Natural killer cell treated with Interleukin-12 subunit alpha and Interleukin-12 subunit beta and Interleukin-15 and Interleukin-18, amount 100 ng/mL, for 72 hours (primary cell): Measurements from ENCODE around the gene PRKAR1B. TPM values are rescaled to one million over a fixed set of nuclear protein-coding genes. Genes with fewer than 3 reads are reported as not detected.
A peak's percentile ranks its signal among the peaks of the same experiment; 100 is the strongest.

Source experiments
- ATAC-seq, 2 donors: fragments of 150-1000 bp; cut with Tn5 transposase in 1 of 2; sonication (Bioruptor Pico), chemical (Tn5 transposase) in 1 of 2; 2 replicates each; pipeline ENCODE4 v1.10.0; 2021
- DNase-seq: peaks from one replicate; pipeline ENCODE4 v3.0.0; 2022; ENCODE audit warnings: low spot score
- H3K27ac Mint-ChIP-seq, 2 donors: 1 replicate in 1 of 2; 2 replicates in 1 of 2; pipeline ENCODE4 v1.8.0; 2022; ENCODE audit warnings: mixed read lengths in 2 of 2, mild to moderate bottlenecking in 1 of 2, moderate library complexity in 1 of 2
- H3K27me3 Mint-ChIP-seq, 2 donors: 1 replicate in 1 of 2; 2 replicates in 1 of 2; pipeline ENCODE4 v1.8.0; 2022; ENCODE audit warnings: mixed read lengths in 2 of 2
- H3K36me3 Mint-ChIP-seq: one replicate; pipeline ENCODE4 v1.8.0; 2022; ENCODE audit warnings: mixed read lengths
- H3K4me1 Mint-ChIP-seq, 2 donors: 1 replicate in 1 of 2; 2 replicates in 1 of 2; pipeline ENCODE4 v1.8.0; 2022; ENCODE audit warnings: low read depth in 2 of 2, mixed read lengths in 2 of 2, mild to moderate bottlenecking in 1 of 2
- H3K4me3 Mint-ChIP-seq: one replicate; pipeline ENCODE4 v1.8.0; 2022; ENCODE audit warnings: mixed read lengths
- H3K9me3 Mint-ChIP-seq: 2 replicates; pipeline ENCODE4 v1.8.0; 2022; ENCODE audit warnings: mixed read lengths
- total RNA-seq, 2 donors: library from RNA; stranded (reverse); gene quantifications; one replicate each; pipeline ENCODE4 v1.2.3, GENCODE V29; 2022

PRKAR1B gene
- 10 to 100 TPM in 1 of 2 donors, 1 to 10 TPM in 1; 9.8 to 31.9 TPM for total RNA-seq

DNA sequence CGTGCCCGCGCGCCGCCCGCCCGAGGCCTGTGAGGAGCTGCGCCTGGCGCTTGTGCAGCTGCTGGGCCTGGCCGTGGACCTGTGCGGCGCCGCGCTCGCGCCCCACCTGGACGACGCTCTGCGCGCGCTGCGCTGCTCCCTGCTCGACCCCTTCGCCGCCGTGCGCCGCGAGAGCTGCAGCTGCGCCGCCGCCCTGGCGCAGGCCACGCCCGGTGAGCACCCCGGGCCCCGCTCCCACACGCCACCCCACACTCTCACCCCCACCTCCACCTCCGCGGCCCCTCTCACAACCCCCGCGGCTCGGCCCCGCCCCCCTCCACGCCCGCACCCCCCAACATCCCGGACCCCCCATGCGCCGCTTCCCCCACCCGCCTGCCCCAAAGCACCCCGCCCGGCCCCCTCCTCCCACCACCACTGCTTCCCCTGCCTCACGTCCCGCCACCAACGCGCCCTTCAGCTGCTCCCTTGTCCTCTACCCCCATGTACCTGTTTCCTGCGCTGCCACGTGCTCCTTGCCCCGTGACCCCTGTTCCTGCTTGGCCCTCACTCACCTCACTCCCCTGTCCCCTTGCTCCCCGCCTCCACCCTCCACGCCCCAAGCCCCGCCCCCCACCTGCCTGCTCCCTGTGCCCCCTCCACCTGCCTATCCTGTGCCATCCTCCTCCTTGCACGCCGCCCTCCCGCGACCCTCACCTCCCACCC lies at the start of gene PRKAR1B:
Gene PRKAR1B (minus strand): TSS at position 178 of the 702 bp plus-strand sequence. CDS start 15,776 bp downstream, outside the sequence.
- peak; percentile 45 to 65 for ATAC-seq
- Mint-ChIP-seq H3K4me3 (peak within 1 kb of the TSS; percentile 90), H3K9me3 (no peaks in the 10 kb centered on the region), H3K27me3 (no peaks in the 10 kb centered on the region), H3K36me3 (peaks cover 22% of the 10 kb centered on the region), H3K27ac (peak within 1 kb of the TSS; percentile 42 to 57), H3K4me1 (peaks cover 20 to 28% of the 10 kb centered on the region in 2 donors)
- no peak for DNase-seq

- Mint-ChIP-seq H3K4me3 (no peak overlapping the region), H3K4me1 (no peaks in the 10 kb centered on the region), H3K27ac (no peak overlapping the region), H3K27me3 (no peaks in the 10 kb centered on the region), H3K9me3 (no peaks in the 10 kb centered on the region), H3K36me3 (peaks cover 9% of the 10 kb centered on the region)
- ATAC-seq (no peak), DNase-seq (peak; percentile 56)
Measured at GRCh38 chr7:776381-776780, 49.3 kb upstream of the PRKAR1B start.

DNA sequence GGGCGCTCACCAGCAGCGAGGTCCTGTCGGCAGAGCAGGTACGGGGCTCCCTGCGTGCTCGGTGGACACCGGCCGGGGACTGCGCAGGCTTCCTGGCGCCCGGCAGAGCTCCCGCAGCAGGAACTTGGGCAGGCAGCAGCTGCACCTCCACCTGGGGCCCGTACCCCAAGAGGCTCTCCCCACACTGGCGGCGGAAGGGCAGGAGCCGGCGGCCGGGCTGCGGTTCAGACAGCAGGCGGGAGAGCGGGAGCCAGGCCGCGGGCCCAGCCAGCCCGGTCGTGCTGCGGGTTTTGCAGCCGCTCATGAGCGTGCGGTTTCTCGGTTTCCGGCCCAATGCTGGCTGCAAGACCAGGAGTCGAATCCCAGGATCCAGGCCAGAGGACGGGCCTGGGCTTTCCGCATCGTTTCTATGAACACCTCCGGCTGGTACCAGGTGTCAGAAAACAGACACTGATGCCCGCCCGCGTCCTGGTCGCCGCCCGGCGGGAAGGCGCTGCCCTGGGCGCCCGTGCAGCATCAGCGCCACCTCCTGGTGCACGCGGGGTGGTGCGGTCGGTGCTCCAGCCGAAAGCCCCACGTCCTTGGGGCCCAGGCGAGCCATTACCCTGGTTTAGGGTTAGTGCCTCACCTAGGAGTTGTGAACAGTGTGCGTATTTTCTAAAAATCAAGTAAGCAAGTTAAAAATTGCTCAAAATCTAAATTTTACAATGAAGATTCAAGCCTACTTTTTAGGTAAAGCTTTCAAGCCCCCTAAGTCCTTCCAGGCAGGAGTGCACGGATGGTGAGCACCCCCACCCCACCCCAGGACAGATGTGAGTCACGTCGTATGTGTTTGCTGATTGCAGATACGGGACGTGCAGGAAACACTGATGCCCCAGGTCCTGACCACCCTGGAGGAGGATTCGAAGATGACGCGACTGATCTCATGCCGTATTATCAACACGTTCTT lies 47.4 kb upstream of the PRKAR1B start:
- no peak overlapping the region for H3K4me3 Mint-ChIP-seq
- peaks cover 9% of the 10 kb centered on the region for H3K36me3 Mint-ChIP-seq
- no peaks in the 10 kb centered on the region for H3K4me1 Mint-ChIP-seq
- no peak overlapping the region for H3K27ac Mint-ChIP-seq
- ATAC-seq (peak; percentile 59 to 70), DNase-seq (peak; percentile 65)
- H3K27me3 Mint-ChIP-seq, result no peaks in the 10 kb centered on the region
- H3K9me3 Mint-ChIP-seq, result no peaks in the 10 kb centered on the region

DNA sequence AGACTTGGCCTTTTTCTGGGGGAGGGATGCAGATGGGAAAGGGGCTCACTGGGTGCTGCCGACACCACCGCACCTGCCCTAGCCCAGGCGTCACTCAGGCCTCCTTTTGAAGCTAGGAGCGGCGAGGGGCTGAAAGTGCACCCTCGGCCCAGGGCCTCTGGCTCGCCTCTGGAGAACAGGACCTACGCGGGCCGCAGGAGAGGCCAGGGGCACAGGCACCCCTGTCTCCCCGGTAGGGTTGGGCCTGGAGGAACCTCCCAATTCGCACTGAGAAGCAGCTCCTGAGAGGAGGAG lies 46.5 kb upstream of the PRKAR1B start:
- ATAC-seq (no peak), DNase-seq (no peak)
- no peaks in the 10 kb centered on the region for H3K4me1 Mint-ChIP-seq
- H3K27me3 Mint-ChIP-seq, result no peaks in the 10 kb centered on the region
- peaks cover 9% of the 10 kb centered on the region for H3K36me3 Mint-ChIP-seq
- no peak overlapping the region for H3K27ac Mint-ChIP-seq
- H3K4me3 Mint-ChIP-seq, result no peak overlapping the region
- H3K9me3 Mint-ChIP-seq, result no peaks in the 10 kb centered on the region

DNA sequence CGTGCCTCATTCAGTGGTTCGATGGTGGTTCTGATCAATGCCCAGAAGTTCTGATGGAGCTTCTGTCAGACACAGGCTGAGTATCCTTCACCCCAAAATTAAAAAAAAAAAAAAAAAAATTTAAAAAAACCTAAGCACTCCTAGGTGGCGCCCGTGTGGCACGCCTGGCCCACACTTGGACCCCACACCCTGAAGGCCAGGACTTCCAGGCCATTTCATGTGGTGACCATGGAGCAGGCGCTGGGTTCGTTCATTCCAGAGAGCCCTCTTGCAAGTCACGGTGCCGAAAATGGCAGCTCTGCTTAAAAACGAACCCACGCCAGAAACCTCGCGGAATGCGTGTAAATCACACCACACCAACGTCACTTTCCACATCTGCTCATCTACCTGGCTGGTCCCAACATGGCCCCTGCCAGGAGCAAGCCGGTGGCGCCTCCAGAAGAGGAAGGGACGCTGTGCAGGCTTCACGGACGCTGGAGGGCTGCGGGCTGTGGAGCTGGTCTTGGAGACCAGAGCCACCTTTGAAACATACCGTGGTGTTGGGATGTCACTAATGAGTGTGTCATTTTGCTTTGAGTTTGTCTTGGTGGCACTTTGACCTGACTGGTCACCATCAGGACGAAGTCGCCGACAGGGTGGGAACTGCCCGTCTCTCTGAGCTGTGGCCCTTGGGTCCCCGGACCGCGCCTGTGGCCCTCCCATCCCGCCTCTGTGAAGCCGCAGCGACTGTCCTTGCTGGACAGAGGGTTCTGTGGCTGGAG lies 46.0 kb upstream of the PRKAR1B start:
- no peak overlapping the region for H3K27ac Mint-ChIP-seq
- no peaks in the 10 kb centered on the region for H3K4me1 Mint-ChIP-seq
- no peaks in the 10 kb centered on the region for H3K9me3 Mint-ChIP-seq
- no peak for DNase-seq
- H3K36me3 Mint-ChIP-seq, result peaks cover 9% of the 10 kb centered on the region
- H3K4me3 Mint-ChIP-seq, result no peak overlapping the region
- no peaks in the 10 kb centered on the region for H3K27me3 Mint-ChIP-seq
- no peak for ATAC-seq

DNA sequence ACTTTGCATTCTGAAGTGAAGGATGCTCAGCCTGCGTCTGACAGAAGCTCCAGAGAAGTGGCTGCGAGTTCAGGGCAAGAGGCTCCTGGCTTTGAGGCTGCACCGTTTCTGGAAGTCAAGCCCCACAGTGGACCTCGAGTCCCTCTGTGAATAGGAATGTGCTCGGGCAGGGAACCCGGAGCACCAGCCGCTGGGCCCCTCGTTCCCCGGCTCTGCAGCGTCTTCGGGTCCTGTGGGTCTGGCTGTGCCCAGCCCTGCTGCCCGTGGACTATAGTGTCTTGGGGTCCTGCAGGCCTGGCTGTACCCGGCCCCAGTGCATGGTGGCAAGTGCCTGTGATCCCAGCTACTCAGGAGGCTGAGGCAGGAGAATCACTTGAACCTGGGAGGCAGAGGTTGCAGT lies 45.3 kb upstream of the PRKAR1B start:
- no peak for DNase-seq
- peaks cover 10% of the 10 kb centered on the region for H3K36me3 Mint-ChIP-seq
- H3K4me3 Mint-ChIP-seq, result no peak overlapping the region
- no peak overlapping the region for H3K27ac Mint-ChIP-seq
- no peak for ATAC-seq
- H3K9me3 Mint-ChIP-seq, result no peaks in the 10 kb centered on the region
- H3K27me3 Mint-ChIP-seq, result no peaks in the 10 kb centered on the region
- H3K4me1 Mint-ChIP-seq, result peaks cover 0 to 2% of the 10 kb centered on the region in 2 donors

DNA sequence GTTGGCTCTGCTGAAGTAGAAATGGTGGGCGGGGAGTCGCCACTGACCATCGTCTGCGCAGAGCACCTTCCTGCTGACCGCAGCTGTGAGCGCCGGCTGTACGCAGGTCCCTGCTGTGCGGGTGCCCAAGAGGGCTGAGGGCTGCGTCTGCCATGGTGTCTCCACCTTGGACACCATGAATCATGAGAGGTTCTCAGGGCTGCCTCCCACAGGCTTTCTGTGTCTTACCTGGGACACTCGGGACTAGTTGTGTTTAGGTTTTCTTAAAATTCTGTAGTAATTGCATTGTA lies 44.9 kb upstream of the PRKAR1B start:
- Mint-ChIP-seq H3K4me3 (no peak overlapping the region), H3K9me3 (no peaks in the 10 kb centered on the region), H3K27ac (no peak overlapping the region), H3K36me3 (peaks cover 10% of the 10 kb centered on the region), H3K4me1 (peaks cover 0 to 3% of the 10 kb centered on the region in 2 donors), H3K27me3 (no peaks in the 10 kb centered on the region)
- no peak for DNase-seq
- ATAC-seq, result no peak

DNA sequence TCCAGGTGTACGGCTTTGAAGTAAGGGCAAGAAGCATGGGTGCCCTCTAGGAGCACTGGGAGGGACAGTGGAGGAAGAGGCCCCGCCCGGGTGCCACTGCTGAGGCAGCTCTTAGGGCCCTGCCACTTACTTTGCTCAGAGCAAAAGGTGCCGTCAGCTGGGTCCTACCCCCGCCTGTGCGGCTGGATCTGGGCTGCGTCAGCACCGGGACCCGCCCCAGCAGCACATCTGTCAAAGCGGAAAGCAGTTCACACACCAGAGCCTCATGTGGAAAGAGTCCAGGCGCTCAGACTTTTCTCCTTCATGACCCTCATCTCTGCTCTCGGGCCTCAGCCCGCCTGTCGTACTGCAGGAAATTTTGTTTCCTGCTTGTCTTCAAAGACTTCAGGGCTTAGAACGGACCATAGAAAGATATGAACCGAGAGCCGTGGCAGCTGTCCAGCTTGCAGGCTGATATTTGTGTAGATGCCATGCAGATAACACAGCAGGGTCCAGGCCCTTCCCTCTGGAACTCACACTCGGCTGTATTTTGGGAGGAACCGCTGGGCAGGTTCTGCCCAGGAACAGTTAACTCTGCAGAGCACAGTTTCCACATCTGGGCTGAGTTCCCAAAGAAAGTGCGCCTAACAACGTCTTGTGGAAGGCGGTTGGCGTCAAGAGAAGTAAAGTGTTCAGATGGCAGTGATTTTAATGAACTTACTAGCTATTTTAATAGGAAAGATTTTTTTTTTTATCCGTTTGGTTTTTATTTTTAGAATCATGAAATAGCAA lies 44.3 kb upstream of the PRKAR1B start:
- Mint-ChIP-seq H3K4me1 (peaks cover 0 to 3% of the 10 kb centered on the region in 2 donors), H3K9me3 (no peaks in the 10 kb centered on the region), H3K27me3 (no peaks in the 10 kb centered on the region), H3K4me3 (no peak overlapping the region), H3K27ac (no peak overlapping the region), H3K36me3 (peaks cover 10% of the 10 kb centered on the region)
- DNase-seq (no peak), ATAC-seq (no peak)

GRCh38 chr7:770741-771166 lies 43.7 kb upstream of the PRKAR1B start:
- ATAC-seq (no peak), DNase-seq (no peak)
- no peak overlapping the region for H3K4me3 Mint-ChIP-seq
- no peaks in the 10 kb centered on the region for H3K9me3 Mint-ChIP-seq
- H3K27me3 Mint-ChIP-seq, result no peaks in the 10 kb centered on the region
- H3K4me1 Mint-ChIP-seq, result peaks cover 0 to 3% of the 10 kb centered on the region in 2 donors
- peaks cover 9% of the 10 kb centered on the region for H3K36me3 Mint-ChIP-seq
- H3K27ac Mint-ChIP-seq, result no peak overlapping the region

- Mint-ChIP-seq H3K36me3 (peaks cover 5% of the 10 kb centered on the region), H3K9me3 (no peaks in the 10 kb centered on the region), H3K27me3 (no peaks in the 10 kb centered on the region), H3K4me1 (peaks cover 0 to 3% of the 10 kb centered on the region in 2 donors), H3K4me3 (no peak overlapping the region), H3K27ac (no peak overlapping the region)
- ATAC-seq (no peak), DNase-seq (no peak)
Measured at GRCh38 chr7:770336-770735, 43.3 kb upstream of the PRKAR1B start.

GRCh38 chr7:768881-769504 lies 41.9 kb upstream of the PRKAR1B start:
- Mint-ChIP-seq H3K4me1 (peaks cover 0 to 3% of the 10 kb centered on the region in 2 donors), H3K27ac (no peak overlapping the region), H3K27me3 (no peaks in the 10 kb centered on the region), H3K4me3 (no peak overlapping the region), H3K36me3 (peaks cover 5% of the 10 kb centered on the region), H3K9me3 (no peaks in the 10 kb centered on the region)
- no peak for DNase-seq
- peak in 1 of 2 donors; percentile 18 for ATAC-seq

DNA sequence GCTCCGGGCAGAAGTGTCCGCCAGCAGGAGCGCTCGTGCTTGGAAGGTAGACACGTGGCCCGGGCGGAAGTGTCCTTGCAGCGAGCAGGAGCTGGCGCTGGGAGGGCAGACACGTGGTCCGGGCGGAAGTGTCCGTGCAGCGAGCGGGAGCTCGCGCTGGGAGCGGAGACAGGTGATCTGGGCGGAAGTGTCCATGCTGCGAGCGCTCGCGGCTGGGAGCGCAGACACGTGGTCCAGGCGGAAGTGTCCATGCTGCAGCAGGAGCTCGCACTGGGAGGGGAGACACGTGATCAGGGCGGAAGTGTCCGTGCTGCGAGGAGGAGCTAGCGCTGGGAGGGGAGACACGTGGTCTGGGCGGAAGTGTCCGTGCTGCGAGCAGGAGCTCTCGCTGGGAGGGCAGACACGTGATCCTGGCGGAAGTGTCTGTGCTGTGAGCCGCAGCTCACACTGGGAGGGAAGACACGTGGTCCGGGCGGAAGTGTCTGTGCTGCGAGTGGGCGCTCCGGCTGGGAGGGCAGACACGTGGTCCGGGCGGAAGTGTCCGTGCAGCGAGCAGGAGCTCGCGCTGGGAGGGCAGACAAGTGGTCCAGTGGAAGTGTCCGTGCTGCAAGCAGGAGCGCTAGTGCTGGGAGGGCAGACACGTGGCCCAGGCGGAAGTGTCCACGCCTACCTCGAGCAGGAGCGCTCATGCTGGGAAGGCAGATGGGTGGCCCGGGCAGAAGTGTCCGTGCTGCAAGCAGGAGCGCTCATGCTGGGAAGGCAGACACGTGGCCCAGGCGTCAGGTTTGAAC lies 41.1 kb upstream of the PRKAR1B start:
- Mint-ChIP-seq H3K36me3 (peaks cover 5% of the 10 kb centered on the region), H3K27ac (no peak overlapping the region), H3K4me1 (peaks cover 0 to 3% of the 10 kb centered on the region in 2 donors), H3K27me3 (no peaks in the 10 kb centered on the region), H3K4me3 (no peak overlapping the region), H3K9me3 (no peaks in the 10 kb centered on the region)
- no peak for DNase-seq
- ATAC-seq, result peak in 1 of 2 donors; percentile 71
